Stomach (tissue), 9 donors: ENCODE measurements around the gene CCDC179. TPM values are rescaled to one million over a fixed set of nuclear protein-coding genes. Genes with fewer than 3 reads are reported as not detected.

Experiments used
- DNase-seq, 2 donors: peaks; one replicate each; pipeline versions ENCODE4 v3.0.0 to v3.0.0-alpha.2; 2013 to 2019
- H3K27ac ChIP-seq, 5 donors: fragments of 200-600 bp in 4 of 5; sonication (generic) in 4 of 5; one replicate each; pipeline ENCODE4 v1.5.1; 2013 to 2019; ENCODE audit warnings: mild to moderate bottlenecking in 1 of 5, moderate library complexity in 1 of 5
- H3K27me3 ChIP-seq, 3 donors: fragments of 200-600 bp; sonication (generic); one replicate each; pipeline ENCODE4 v1.5.1; 2017 to 2019; ENCODE audit warnings: mixed run types in 1 of 3
- H3K36me3 ChIP-seq, 4 donors: fragments of 200-600 bp; sonication (generic); 1 replicate in 3 of 4; 2 replicates in 1 of 4; pipeline ENCODE4 v1.5.1; 2016 to 2019
- H3K4me1 ChIP-seq, 4 donors: fragments of 200-600 bp; sonication (generic); one replicate each; pipeline ENCODE4 v1.5.1; 2016 to 2019
- H3K4me3 ChIP-seq, 4 donors: fragments of 200-600 bp; sonication (generic) in 3 of 4; one replicate each; pipeline ENCODE4 v1.5.1; 2016 to 2019; ENCODE audit warnings: mild to moderate bottlenecking in 1 of 4
- H3K9me3 ChIP-seq, 4 donors: fragments of 200-600 bp; sonication (generic); one replicate each; pipeline ENCODE4 v1.5.1; 2016 to 2019
- CTCF ChIP-seq, 7 experiments: fragments of 450-650 bp in 4 of 7; fragments of 200-600 bp in 3 of 7; sonication (generic) in 3 of 7; IDR thresholded peaks; one replicate each; pipeline ENCODE4 v1.5.1; 2016 to 2019; ENCODE audit warnings: antibody characterized with exemption in 7 of 7, control low read depth in 2 of 7, mild to moderate bottlenecking in 1 of 7
- EP300 ChIP-seq: sonication (generic); formaldehyde crosslinking; IDR thresholded peaks from one replicate; pipeline ENCODE4 v1.6.1; 2017; ENCODE audit warnings: antibody characterized with exemption
- POLR2A ChIP-seq, 4 donors: fragments of 450-650 bp; IDR thresholded peaks; one replicate each; pipeline ENCODE4 v1.6.1; 2016; ENCODE audit warnings: antibody characterized with exemption in 4 of 4, control low read depth in 2 of 4, mild to moderate bottlenecking in 1 of 4, moderate library complexity in 1 of 4
- POLR2AphosphoS5 ChIP-seq, 3 donors: sonication (generic); formaldehyde crosslinking; IDR thresholded peaks; one replicate each; pipeline ENCODE4 v1.6.1; 2016; ENCODE audit warnings: antibody characterized with exemption in 3 of 3
- WGBS, 5 donors: extraction: QIAGEN DNeasy Blood & Tissue Kit in 3 of 5; methylation state at CpG; one replicate each; pipeline versions ENCODE4 v1.1.5 to v1.1.7; 2013 to 2018; 5-methylcytosine and 5-hydroxymethylcytosine counted together
- intact Hi-C: fragments of 100-400 bp; cut with DNase I; formaldehyde crosslinking; loops from one replicate; pipeline ENCODE4 v1.15.1; 2023; ENCODE audit warnings: low total_unique reads
- polyA plus RNA-seq, 3 donors: library from polyadenylated mRNA; stranded (reverse); fragments of 200-250 nt; gene quantifications; one replicate each; pipeline ENCODE4 v1.2.3, GENCODE V29; 2013
- total RNA-seq, 5 donors: library from RNA; depleted of rRNA; stranded (reverse); fragments of >200 nt; gene quantifications; one replicate each; pipeline versions ENCODE4 v1.1.0 to v1.2.3, GENCODE V29; 2014 to 2016
- donor health status: healthy with polysubstance abuse.
- donor health status: Bipolar disorder and iron deficiency.
- donor health status: healthy.

The CCDC179 gene
- total and polyA plus RNA-seq, 8 donors: not detected

- WGBS, 5 donors: 85 to 94% (median 88%) methylated on average over 5 of the region's 5 CpGs
- H3K36me3 ChIP-seq: no peaks in the 10 kb centered on the region
- DNase-seq: no peak
- intact Hi-C loops: no loop called here
- H3K4me3 ChIP-seq: no peak overlapping the region
- TF ChIP-seq POLR2AphosphoS5 (IDR thresholded peaks at IDR 0.05): no peak
- TF ChIP-seq CTCF (IDR thresholded peaks at IDR 0.05): no peak
- TF ChIP-seq EP300: no peak
- no peak for TF ChIP-seq POLR2A (IDR thresholded peaks at IDR 0.05)
- H3K9me3 ChIP-seq: no peaks in the 10 kb centered on the region
- H3K27me3 ChIP-seq: no peaks in the 10 kb centered on the region
- no peaks in the 10 kb centered on the region for H3K4me1 ChIP-seq
- H3K27ac ChIP-seq: no peak overlapping the region
These were observed 37.8 kb upstream of the CCDC179 start for GRCh38 chr11:22898036-22898435.

GRCh38 chr11:22890227-22890626 lies 30.0 kb upstream of the CCDC179 start:
- H3K27ac ChIP-seq: no peak overlapping the region
- no peak overlapping the region for H3K4me3 ChIP-seq
- no peak for DNase-seq
- TF ChIP-seq EP300: no peak
- no peak for TF ChIP-seq POLR2AphosphoS5 (IDR thresholded peaks at IDR 0.05)
- no peak for TF ChIP-seq POLR2A (IDR thresholded peaks at IDR 0.05)
- no peak for TF ChIP-seq CTCF (IDR thresholded peaks at IDR 0.05)
- WGBS, 5 donors: 72 to 86% (median 77%) methylated on average over 2 of the region's 2 CpGs
- intact Hi-C loops: no loop called here
- no peaks in the 10 kb centered on the region for H3K9me3 ChIP-seq
- no peaks in the 10 kb centered on the region for H3K4me1 ChIP-seq
- no peaks in the 10 kb centered on the region for H3K36me3 ChIP-seq
- H3K27me3 ChIP-seq: no peaks in the 10 kb centered on the region

GRCh38 chr11:22884217-22884616 lies 23.9 kb upstream of the CCDC179 start:
- TF ChIP-seq POLR2A (IDR thresholded peaks at IDR 0.05) (no peak), CTCF (IDR thresholded peaks at IDR 0.05) (no peak), POLR2AphosphoS5 (IDR thresholded peaks at IDR 0.05) (no peak), EP300 (no peak)
- H3K27me3 ChIP-seq: no peaks in the 10 kb centered on the region
- no peak overlapping the region for H3K4me3 ChIP-seq
- WGBS, 5 donors: 45 to 52% (median 48%) methylated on average over 1 of the region's 1 CpG
- H3K9me3 ChIP-seq: no peaks in the 10 kb centered on the region
- DNase-seq: no peak
- no peaks in the 10 kb centered on the region for H3K36me3 ChIP-seq
- H3K27ac ChIP-seq: no peak overlapping the region
- no peaks in the 10 kb centered on the region for H3K4me1 ChIP-seq
- intact Hi-C loops: no loop called here

GRCh38 chr11:22879630-22880029 lies 19.4 kb upstream of the CCDC179 start:
- no peaks in the 10 kb centered on the region for H3K9me3 ChIP-seq
- H3K36me3 ChIP-seq: no peaks in the 10 kb centered on the region
- H3K4me3 ChIP-seq: no peak overlapping the region
- WGBS, 5 donors: 28 to 59% (median 47%) methylated on average over 2 of the region's 2 CpGs
- TF ChIP-seq POLR2AphosphoS5 (IDR thresholded peaks at IDR 0.05): no peak
- no peak for TF ChIP-seq POLR2A (IDR thresholded peaks at IDR 0.05)
- no peak for TF ChIP-seq EP300
- no peak for TF ChIP-seq CTCF (IDR thresholded peaks at IDR 0.05)
- no peak for DNase-seq
- intact Hi-C loops: no loop called here
- no peaks in the 10 kb centered on the region for H3K27me3 ChIP-seq
- no peaks in the 10 kb centered on the region for H3K4me1 ChIP-seq
- H3K27ac ChIP-seq: no peak overlapping the region
